Measurements from ENCODE around the gene SETBP1. TPM values are rescaled to one million over a fixed set of nuclear protein-coding genes. Genes with fewer than 3 reads are reported as not detected.

The SETBP1 gene
- total RNA-seq, 1 donor from 2014 or later, result 29.4 TPM

DNA sequence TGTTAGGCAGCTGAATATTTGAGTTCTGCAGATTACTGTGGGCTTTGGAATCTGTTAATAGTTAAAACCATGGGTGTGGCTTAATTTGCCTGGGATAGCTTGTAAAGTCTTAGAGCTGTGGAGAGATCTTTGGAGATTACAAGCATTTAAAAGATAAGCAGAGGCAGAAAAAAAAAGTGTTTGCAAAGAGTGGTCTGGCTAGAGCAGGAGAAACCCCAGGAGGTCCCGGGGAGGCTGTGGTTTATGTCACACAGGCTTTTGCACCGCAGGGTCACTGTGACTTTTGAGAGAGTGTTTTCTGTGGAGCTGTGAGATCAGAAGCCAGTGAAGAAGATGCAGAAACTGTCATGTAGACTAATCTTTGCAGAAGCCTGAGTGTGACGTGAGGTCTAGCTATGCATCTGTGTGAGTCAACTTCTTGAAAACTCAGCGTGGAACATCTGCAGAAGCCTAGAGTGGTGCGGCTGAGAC is 49.0 kb downstream of the SETBP1 start:
- intact Hi-C loops (cut with micrococcal nuclease), result loop anchor here (5.0 to 10.0 kb wide), 2 partner anchors 367 to 1525 kb away; no protein-coding TSS in a partner anchor

DNA sequence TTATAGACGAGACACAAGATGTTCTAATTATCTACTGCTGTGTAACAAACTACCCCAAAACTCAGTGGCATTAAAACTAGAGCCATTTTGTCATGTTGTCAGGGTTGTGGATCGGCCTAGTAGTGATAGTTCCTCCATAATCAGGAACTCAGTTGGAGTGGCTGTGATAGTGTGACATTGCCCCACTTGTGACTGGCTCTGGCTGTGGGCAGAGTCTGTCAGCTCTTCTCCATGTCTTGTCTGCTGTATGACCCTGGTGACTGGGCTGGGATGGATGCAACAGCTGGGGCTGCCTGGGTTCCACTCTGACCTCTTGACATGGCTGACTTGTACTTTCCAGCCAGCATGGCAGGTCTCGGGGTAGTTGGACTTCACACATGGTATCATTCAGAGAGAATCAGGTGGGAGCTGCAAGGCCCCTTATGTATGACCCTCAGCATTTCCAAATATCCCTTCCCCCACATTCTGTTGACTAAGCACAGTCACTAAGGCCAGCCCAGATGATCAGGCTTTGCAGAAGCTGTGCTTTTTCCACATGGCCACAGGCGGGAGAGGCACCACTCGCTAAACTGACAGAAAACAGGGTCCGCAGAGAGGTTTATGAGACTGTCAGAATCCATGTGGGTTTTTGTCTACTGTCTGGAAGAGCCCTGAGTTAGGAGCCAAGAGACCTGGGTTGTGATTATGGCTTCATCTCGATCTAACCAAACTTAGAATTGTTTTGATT is 50.3 kb downstream of the SETBP1 start:
- intact Hi-C loops (cut with micrococcal nuclease), result no loop called here

DNA sequence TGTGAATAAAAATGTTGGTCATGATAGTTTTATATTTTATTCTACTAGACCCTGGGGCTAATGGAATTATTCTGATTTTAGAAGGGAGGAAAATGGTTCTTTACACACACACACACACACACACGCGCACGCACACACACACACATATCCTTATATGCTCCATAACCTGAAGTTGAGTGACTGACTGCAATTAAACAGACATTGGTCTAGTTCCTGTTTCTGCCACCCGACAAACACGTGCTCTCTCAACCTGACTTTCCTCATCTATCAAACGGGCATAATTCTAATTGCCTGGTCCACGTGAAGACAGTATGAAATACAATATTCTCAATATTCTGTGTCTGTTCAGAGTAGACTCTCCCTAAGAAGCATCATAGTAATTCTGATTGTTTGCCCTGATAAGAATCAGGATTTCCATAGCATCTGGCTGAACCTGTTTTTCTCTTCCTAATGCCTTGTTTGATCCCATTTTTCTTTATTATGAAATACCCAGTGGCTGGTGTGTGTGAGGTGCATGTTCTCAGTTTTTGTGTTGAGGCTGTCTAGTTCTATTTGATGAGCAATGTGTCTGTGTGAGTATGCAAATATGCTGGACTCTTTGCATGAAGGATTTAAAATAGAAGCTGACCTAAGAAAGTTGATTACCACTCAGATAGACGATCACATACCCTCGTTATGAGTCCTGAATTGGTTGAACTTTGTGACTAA is 51.0 kb downstream of the SETBP1 start:
- intact Hi-C loops (cut with micrococcal nuclease), result no loop called here

DNA sequence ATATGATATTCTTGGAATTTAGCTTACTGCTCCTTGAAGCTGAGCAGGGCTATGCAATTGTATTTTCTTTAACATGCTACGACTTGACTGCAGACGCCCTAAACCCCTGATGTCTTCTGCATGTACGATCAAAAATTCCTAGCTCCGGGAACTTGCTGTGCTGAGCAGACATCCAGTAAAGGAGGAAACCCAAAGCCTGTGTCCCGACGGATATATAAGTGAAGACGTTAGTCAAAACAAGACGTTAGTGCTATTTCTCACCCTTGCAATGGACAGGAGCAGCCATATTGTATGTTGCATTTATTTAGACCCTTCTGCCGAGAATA is 51.5 kb downstream of the SETBP1 start:
- intact Hi-C loops (cut with micrococcal nuclease), result no loop called here

DNA sequence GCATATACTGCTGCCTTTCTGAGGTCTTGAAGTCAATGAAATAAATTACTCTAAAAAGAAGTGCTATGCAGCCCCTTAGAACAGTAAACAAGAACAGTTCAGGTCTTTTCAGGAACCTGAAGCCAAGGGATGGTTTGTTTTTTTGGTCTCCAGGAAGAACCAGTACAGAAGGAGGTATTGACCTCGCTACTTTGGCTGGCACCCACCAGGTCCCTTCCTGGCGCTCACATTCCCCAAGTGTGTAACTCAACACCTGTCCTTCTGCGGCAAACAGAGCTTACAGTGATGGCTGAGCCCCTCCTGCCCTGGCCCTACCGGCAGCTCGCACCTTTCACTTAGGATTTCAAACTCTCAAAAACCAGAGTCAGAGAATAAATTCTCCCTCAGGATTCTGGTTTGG is 51.9 kb downstream of the SETBP1 start:
- intact Hi-C loops (cut with micrococcal nuclease), result no loop called here

DNA sequence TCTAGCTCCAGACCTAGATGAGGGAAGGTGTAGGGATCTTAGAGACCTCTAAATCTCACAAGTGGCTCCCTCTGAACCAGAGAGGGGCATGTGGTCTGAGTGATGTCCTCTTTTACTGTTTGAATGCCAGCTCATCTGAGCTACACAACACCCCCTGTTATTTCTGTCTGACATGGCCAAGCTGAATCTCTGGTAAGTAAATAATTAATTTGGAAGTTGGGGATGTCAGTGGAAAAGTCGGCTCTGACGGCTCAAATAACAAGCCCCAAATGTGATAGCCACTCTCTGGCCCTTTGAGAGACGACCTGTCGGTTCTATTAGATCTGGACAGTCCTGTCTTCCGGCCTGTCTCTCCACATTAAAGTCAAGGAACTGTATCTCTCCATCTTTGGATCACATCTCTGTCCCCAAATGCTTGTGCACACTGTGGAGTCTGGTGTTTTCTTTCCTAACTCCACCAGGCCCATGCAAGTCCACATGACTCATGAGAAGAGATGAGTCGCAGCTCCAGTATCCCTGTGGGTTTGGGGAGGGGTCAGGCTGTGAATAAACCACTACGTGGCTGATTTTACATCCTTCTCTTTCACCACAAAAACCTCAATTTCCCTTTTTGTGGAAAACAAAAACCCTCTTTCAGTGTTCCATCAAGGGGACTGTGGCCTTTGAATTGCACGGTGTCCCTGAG is 52.5 kb downstream of the SETBP1 start:
- intact Hi-C loops (cut with micrococcal nuclease), result loop anchor here (1.0 kb wide), 1 partner anchor 8 kb away; no protein-coding TSS in a partner anchor

DNA sequence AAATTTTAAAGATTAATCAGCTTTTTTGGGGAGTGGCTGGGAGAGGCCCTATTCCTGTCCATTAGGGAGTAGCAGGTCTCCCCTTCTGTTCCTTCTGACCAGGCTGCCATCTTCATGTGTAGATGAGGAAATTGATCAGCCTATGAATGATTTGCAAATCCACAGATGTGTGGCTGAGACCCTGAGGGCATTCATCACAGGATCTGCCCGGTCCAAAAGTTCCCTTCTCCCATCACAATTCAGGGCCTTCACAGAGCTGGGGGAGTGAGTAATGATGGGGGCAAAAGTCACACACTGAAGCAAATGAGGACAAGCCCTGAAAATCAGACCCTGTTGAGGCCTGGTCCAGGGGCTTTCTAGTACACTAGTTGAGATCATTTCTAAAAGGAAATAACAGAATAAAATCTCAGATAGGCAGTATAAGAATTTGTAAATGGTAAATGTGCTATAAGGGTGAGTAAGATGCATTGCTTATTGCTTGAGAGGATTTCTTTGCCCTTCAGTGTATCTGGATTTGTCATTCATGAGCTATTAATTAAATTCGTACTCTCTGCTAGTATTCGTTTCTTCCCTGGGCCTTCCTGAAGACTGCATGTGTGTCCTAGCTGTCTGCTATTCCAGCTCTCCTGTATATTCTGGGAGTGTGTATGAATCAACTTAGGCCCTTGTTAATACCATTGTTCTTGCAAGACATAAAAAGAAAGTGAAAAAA is 53.2 kb downstream of the SETBP1 start:
- intact Hi-C loops (cut with micrococcal nuclease), result loop anchor here (1.0 kb wide), 1 partner anchor 9 kb away; no protein-coding TSS in a partner anchor

DNA sequence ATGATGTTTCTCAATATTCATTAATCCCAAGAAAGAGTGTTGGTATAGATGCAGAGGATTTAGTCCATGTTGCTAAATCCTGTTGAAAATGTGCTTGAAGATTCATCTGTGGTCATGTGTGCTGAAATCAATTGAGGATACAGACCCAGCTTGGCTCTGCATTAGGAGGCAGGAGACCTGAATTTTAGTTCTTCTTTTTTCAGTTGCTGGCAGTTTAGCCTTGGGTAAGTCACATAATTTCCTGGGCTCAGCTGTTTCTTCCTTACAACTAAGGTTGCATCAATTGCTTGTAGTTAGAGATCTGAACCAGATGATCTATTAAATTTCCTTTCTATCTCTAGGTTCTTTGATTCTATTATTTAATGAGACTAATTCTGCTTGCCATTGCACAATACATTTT is 54.4 kb downstream of the SETBP1 start:
- intact Hi-C loops (cut with micrococcal nuclease), result no loop called here

DNA sequence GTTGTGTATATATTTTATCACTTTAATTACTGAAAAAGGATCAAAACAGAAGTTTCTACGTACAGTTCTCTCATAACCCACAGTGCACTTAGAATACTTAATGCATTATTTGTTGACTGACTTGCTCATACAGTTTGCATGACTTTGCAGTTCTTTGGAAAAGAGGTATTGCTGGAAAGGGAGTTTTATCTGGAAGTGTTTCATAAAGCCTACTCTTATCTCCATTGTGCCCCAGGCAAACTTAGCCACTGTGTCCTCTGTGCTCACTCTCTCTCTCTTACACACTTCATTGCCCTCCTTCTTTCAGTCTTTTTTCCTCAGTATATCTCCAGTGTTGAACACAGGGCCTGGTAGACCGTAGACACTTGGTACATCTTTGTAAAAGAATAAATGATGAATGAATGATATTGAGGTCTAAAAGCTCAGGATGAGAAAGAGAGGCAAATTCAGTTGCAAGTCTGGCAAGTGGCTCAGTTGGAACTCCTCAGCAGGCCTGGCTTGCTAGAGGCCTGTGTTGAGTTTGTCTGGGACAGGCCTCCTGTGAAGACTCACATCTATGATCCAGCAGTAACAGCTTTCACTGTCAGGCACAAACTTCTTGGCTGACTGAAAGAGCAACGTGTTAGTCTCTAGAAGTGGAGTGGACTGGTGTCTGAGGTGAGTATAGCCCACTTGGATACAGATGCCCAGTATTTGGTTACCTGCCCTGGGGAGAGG is 56.1 kb downstream of the SETBP1 start:
- intact Hi-C loops (cut with micrococcal nuclease), result no loop called here

DNA sequence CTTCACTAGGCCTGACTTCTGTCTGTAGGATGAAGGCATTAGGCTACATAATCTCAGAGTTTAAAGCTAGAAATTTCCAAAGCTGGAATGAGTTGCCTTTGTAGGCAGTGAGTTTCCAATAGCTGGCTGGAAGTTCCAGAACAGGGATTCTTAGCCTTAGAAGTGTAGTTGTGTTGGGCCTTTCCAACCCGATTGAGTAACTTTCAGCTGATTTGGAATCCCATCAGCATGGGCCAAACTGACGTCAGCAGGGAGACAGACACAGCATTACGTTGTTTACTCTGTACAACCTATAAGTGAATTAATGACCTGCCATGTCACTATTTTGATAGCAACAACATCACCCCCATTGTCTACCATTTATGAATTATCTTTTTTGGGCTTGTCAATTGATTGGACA is 56.9 kb downstream of the SETBP1 start:
- intact Hi-C loops (cut with micrococcal nuclease), result no loop called here

DNA sequence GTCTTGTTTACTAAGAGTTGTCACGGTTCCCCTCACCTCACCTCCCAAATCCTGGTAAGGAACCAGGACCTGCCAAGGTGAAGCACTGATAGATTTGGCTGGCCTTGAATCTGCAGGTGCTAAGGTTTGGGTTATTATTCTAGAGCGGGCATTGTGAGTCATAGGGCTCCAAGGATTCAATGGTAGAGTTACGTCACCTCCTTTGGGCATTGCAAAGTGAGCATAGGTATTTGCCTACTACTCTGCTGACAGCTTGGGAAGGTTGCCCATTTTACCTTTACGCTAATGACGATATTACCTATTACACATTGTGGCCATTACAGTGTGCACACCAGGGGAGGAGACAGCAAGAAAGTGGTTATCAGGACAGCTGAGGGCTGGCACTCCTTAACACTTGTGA is 59.3 kb downstream of the SETBP1 start:
- intact Hi-C loops (cut with micrococcal nuclease), result no loop called here

DNA sequence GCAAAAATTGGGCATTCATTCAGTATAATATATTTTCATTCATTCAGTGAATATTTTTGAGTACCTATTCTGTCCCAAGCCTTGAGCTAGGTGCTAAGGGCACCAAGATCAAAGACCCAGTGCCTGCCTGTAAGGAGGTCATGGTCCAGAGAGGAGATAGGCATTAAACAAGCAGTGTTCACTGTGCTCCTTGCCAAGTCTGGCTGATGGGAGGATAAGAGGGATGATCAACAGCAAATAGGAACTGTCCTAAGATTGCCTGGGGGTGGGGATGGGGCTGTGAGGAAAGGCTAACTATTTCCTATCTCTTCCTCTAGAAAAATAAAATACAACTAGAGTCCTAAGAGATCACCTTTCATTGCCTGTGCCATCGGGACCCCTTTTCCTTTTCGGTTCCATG is 60.4 kb downstream of the SETBP1 start:
- intact Hi-C loops (cut with micrococcal nuclease), result no loop called here

DNA sequence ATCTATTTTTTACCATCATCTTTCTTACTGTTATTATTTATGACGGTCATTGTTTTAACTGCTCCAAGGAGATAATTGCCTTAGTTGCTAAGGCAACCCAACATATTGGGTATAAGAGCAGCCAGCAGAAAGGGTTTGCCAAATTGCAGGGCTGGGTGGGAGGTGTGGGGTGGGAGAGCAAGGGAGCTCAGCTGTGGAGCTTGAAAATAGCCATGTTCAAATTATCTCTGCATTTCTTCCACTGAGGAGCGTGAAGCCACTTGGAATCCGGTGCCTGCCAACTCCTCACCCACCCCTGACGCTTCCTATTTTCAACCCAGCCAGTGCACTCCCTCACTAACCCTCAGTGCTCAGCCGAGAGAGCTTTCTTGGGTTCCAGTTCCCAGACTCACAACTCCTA is 60.8 kb downstream of the SETBP1 start:
- intact Hi-C loops (cut with micrococcal nuclease), result no loop called here

DNA sequence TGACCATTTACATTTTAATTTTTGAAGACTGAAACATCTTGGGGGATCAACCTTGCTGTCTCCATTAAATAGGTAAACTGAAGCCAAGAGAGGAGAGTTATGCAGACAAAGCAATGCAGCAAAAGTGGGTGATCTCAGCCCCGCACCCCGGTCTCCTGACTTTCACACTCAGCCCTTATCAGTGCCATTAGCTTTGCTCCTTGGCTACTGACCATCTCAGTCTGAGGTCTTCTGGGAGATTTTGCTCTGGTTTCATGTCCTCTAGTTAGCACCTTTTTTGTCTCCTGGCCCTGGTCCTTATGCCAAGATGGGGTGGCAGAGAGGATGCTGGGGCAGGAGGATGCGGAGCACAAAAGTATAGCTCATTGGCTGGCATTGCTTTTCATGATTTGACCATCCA is 61.4 kb downstream of the SETBP1 start:
- intact Hi-C loops (cut with micrococcal nuclease), result no loop called here

DNA sequence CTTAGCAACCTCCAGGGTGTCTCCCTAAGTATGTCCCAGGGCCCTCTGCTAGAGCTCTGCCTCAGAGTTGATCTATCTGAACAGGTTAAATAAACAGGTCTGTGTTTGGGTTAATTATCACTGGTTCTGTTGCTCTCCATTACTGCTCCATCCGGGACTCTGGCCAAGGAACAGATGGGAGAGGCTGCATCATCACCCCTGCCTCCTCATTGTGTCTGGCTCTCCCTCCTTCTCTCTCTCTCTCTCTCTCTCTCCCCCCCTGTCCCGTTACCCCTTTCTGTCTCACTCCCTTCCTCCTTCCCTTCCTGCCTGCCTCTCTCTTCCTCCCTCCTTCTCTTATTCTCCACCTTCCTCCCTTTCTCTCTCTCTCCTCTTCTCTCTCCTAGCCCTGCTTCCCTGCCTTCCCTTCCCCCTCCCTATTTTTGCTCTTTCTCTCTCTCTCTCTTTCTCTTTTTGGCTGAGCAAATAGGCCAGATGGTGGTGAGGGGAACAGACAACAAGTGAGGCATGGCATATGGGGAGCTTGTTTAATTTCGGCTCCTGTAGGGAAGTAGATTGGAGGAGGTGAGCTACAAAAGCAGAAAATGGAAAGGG is 62.1 kb downstream of the SETBP1 start:
- intact Hi-C loops (cut with micrococcal nuclease), result no loop called here

DNA sequence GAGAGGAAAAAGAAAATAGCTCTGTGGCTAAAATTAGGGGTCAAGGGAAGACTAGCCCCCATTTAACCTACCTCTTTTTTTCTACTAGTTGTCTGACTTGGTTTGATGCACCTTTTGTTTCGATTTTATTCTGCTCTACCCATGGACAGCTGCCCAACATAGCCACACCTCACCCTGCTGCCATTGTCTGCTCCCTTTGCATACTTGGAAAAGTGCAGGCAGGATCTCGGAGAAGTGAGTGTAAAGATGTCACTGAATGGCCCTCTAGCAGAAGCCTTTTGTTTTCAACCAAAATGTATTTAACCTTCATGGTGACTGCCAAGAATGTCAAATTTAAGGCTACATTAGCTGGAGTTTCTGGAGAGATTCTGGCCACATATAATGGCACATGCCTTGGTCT is 62.9 kb downstream of the SETBP1 start:
- intact Hi-C loops (cut with micrococcal nuclease), result no loop called here

DNA sequence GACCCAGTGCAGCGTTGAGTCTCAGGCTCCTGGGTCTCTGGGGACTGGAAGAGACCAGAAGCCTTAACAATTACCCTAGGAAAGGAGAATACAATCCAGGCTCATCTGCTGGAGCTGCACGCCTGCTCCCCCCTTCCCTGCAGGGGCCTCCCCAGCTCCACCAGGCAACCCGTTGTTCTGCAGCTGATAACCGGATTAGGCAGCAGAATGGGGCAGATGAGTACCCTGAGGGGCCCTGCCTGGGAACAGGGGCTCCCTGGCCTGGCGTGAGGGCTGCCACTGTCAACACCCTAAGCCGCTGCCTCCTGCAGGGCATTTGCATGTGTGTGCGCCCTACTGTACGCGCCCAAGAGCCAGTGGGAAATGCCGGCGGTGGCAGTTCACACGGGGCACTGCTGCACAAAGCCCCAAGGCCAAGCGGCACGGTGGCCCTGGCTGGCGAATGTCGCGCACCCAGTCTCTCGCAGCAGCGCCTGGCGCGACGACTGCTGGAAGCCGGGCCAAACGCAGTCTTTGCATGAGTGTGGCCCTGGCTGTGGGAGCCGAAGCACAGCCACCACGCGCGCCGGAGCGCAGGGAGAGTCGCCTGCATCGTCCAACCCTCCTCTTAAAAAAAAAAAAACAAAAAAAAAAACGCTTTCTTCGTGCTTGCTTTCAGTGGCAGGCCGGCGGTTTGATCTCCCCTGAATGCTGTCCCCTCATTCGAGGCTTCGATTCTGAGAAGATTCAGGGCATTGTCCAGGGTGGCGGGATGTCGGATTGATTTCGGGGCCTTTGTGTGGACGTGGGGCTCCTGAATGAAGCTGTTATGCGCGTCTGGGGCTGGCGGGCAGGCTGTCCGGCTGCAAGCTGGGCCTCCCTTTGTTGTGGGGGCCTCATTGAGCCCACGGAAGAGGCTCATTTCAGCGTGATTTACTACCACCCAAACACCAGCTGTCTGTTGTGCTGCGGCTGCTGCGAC is 63.8 kb downstream of the SETBP1 start:
- intact Hi-C loops (cut with micrococcal nuclease), result no loop called here

DNA sequence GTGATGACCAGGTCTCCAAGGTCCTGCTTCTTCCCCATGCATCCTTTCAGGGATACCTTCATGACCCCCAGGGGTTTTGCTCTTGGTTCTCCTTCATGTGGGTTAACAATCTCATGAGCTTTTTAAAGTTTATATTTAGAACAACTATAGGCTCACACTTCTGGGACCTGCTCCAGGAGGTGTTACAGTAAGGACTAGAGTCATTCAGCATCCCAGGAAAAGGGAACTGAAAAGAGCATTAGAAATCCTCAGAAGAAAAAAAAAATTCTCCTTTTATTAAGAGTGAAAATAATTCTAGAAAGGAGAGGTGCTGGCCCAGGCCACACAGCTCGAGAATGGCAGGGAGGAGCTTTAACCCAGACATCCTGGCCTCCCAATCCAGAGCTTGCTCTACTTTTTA is 66.5 kb downstream of the SETBP1 start:
- intact Hi-C loops (cut with micrococcal nuclease), result no loop called here

DNA sequence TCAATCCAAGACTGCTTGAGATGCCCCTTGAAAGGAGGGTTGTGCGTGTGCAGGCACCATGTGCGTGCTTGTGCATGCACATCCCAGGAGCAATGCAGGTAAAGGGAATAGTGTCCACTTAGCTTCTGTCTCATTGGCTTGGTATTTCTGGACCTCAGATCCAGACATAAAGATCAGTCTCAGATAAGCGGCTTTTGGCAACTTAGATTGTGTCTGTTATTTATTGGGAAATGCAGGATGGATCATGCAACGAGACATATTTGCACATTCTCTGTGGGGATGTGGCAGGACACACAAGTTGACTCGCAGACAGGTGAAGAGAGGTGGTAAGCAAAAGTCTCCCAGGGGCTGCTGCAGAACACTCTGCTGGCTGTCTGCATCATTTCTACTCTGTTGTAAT is 67.9 kb downstream of the SETBP1 start:
- intact Hi-C loops (cut with micrococcal nuclease), result no loop called here

Data from T-helper 1 cell treated with Interleukin-12 subunit alpha and Interleukin-12 subunit beta and Interleukin-4 antibody, amounts not matched to agents 30 ng/mL and 1 ng/mL, for 36 hours (primary cell).